Measurements from ENCODE around the gene NEB.
"Not testable (repeated sequence)": the region's sequence is repeated elsewhere in the genome, so short reads cannot be mapped to it uniquely, and the experiment has no call there.

Gene NEB

GRCh38 chr2:151614606-151615306 lies 119.5 kb downstream of the NEB start:
- no peak for DNase-seq (ENCODE audit: low read depth, low spot score)

DNA sequence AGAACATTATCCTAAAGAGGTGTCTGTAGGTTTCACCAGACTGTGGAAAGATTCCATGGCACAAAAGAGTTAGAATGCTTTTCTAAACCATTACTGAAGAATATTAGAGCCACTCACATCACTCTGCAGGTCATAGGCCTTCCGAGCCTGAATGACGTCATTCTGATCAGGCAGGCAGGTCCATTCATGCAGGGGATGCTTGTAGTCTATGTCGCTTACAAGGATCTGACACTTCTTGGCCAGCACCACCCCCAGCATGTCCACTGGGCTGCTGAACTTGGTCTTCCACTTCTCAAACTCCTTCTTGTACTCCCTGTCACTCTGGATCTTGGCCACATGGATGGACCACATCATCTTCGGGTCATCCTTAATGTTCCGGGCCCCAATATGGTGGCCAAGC lies 120.1 kb downstream of the NEB start:
- DNase-seq (ENCODE audit: low read depth, low spot score) = no peak

GRCh38 chr2:151611351-151611750 lies 122.9 kb downstream of the NEB start:
- DNase-seq (ENCODE audit: low read depth, low spot score) = no peak

DNA sequence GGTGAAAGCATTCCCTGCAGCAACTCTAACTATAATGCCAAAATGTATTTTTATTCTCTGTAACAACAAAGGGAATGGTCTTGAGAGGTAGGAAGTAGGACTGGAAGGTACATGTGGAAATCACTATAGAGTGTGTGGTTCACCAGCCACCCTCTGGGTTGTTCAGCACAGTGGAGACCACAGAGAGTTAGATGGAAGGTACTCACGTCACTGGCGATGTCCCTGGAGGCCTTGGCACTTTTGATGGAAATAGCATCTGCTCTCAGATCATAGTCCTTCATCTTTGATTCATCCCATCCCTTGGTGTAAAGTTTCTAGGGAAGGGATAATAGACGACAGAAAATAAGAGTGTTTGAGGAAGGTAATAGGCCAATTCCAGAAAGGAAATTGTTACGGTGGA lies 124.0 kb downstream of the NEB start:
- DNase-seq (ENCODE audit: low read depth, low spot score) = no peak

- DNase-seq (ENCODE audit: low read depth, low spot score) = no peak
These were observed 124.6 kb downstream of the NEB start for GRCh38 chr2:151609705-151610104.

GRCh38 chr2:151607459-151608424 lies 126.5 kb downstream of the NEB start:
- DNase-seq (ENCODE audit: low read depth, low spot score) = not testable (repeated sequence)

DNA sequence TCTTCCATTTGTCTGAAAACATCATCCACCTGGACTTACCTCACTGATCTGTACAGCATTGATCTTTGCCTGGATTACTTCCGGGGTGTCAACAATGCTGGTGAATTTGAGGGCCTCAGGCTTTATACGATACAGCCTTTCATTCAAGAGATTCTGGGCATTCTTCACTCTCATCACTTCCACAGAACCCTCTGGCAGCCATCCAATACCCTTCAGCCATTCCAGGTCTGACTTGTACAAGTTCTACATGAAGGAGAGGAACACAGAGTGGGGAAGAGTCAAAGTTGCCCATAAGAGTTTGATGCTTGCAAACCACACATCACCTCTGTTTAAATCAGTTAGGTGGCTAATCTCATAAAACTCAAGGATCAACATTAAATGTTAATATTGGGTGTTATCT lies 130.7 kb downstream of the NEB start:
- DNase-seq (ENCODE audit: low read depth, low spot score) = not testable (repeated sequence)

DNA sequence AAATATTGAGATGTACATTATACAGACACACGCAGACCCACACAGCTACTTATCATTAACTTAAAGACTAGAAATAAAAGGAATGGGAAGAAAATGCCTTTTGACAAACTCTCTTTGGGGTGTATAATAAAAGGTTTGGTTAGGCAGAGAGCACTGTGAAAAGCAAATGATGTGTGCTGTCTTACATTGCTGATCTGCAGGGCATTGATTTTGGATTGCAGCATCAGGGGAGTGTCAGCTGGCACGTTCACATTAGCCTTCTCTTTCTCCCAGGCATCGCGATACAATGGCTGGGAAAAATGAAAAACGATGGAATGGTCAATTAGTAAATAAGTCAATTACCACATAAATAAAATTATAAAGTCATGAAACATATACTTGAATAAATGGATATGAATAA lies 131.9 kb downstream of the NEB start:
- not testable (repeated sequence) for DNase-seq (ENCODE audit: low read depth, low spot score)

- not testable (repeated sequence) for DNase-seq (ENCODE audit: low read depth, low spot score)
These were observed 132.5 kb downstream of the NEB start for GRCh38 chr2:151601803-151602202.

GRCh38 chr2:151596903-151597608 lies 137.2 kb downstream of the NEB start:
- DNase-seq (ENCODE audit: low read depth, low spot score) = not testable (repeated sequence)

GRCh38 chr2:151591908-151592255 lies 142.4 kb downstream of the NEB start:
- DNase-seq (ENCODE audit: low read depth, low spot score) = not testable (repeated sequence)

DNA sequence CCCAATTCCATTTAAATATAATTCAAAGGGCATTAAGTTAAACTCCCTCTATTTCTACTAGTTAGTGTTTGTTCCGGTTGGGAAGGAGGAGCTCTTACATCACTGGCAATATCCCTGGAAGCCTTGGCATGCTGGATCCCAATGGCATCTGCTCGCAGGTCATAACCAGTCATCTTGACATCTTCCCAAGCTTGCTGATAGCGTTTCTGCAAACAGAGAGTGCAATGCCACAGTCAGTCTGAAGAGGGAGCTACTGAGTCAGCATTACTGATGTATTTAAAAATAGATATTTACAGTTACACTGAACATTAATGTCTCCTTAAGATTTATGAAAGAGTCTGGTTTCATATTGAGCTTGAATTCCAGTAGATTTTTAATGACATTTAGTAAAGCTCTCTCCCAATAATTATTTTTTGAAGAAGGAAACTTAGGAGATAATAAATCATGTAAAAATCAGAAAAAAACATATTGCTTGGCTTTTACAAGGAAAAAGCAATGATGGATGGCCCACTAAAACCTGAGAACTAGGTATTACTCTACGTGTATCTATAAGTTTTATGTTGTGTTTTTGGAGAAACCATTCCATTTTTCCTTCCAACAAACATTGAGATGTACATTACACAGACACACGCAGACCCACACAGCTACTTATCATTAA lies 142.9 kb downstream of the NEB start:
- not testable (repeated sequence) for DNase-seq (ENCODE audit: low read depth, low spot score)

DNA sequence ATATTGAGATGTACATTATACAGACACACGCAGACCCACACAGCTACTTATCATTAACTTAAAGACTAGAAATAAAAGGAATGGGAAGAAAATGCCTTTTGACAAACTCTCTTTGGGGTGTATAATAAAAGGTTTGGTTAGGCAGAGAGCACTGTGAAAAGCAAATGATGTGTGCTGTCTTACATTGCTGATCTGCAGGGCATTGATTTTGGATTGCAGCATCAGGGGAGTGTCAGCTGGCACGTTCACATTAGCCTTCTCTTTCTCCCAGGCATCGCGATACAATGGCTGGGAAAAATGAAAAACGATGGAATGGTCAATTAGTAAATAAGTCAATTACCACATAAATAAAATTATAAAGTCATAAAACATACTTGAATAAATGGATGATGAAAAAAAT lies 153.0 kb downstream of the NEB start:
- not testable (repeated sequence) for DNase-seq (ENCODE audit: low read depth, low spot score)

GRCh38 chr2:151580697-151581096 lies 153.6 kb downstream of the NEB start:
- not testable (repeated sequence) for DNase-seq (ENCODE audit: low read depth, low spot score)

DNA sequence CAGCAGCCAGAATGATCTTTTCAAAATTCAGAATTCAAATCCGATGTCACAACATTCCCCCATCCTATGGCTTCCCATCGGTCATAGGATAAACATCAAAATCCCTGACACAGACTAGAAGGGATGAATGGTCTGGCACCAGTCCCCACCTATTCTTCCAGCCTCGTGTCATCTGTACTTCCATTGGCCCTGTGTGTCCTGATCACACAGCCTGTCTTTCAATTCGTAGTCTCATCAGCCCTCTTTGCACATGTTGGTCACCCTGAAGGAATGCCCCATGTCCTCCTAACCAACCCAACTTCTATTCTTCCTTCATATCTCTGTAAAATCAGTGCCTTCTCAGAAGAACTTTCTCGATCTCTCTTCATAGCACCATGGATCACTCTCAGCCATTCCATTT lies 157.2 kb downstream of the NEB start:
- DNase-seq (ENCODE audit: low read depth, low spot score) = no peak

DNA sequence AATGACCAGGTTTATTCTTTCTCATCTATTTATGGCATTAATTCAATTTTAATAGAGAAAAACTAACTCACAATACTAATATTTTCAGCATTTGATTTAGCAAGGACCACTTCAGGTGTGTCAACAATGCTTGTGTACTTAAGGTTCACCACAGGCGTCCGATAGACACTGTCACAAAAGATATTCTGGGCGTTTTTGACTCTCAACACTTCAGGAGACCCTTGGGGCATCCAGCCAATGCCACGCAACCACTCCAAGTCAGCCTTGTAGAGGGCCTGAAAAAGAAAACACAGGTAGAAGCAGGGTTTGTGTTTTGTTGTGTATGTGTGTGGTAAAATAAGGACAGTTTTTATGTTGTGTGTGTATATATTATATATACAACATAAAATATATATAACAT lies 158.2 kb downstream of the NEB start:
- no peak for DNase-seq (ENCODE audit: low read depth, low spot score)

- DNase-seq (ENCODE audit: low read depth, low spot score) = no peak
These were observed 158.9 kb downstream of the NEB start for GRCh38 chr2:151575338-151575737.

DNA sequence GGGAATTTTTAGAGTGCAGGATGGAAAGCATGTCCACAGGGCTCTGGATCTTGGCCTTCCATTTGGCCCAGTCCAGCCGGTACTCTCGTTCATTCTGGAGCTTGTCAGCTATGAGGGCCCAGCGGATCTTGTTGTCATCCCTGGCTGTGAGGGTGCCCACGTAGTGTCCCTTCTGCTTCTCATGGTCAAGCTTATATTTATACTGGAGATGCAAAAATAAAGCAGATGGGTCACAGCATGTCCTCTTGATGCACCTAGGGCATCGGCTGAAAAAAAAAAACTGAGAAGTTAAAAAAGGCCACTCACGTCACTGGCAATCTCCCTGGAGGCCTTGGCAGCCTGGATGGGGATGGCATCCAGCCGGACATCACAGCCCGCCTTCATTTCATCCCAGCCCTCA lies 164.1 kb downstream of the NEB start:
- DNase-seq (ENCODE audit: low read depth, low spot score) = no peak

- no peak for DNase-seq (ENCODE audit: low read depth, low spot score)
These were observed 165.1 kb downstream of the NEB start for GRCh38 chr2:151569167-151569566.

DNA sequence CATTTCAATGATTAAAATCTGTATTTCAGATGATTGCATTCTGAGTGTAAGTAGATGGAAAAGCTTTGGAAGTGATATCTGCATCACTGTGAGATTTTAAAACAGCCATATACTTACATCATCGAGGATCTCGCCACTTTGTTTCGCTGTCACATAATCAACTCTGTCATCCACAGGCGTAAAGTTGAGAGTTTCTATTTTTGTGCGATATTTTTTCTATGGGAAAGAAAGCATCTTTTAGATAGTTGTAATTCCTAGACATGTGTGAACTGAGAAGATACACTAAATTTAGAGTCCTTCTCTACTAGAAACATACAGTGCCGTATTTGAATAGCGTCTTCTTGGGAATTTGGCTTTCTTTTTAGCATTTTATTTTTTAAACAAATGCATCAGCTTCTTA lies 165.8 kb downstream of the NEB start:
- DNase-seq (ENCODE audit: low read depth, low spot score) = no peak

DNA sequence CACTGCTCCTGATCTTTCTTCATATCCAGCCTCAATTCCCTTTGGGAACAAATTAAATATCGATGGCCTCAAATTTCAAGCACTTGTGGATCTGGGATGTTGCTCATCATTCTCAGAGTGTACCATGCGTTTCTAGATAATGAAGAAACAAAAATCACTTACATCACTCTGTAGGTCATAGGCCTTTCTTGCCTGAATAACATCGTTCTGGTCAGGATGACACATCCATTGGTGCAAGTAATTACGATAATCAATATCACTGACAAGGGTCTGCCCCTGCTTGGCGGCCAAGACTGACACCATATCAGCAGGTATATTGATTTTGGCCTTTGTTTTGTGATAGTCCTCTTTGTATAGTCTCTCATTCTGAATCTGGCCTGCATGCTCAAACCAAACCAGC lies 167.3 kb downstream of the NEB start:
- no peak for DNase-seq (ENCODE audit: low read depth, low spot score)

- DNase-seq (ENCODE audit: low read depth, low spot score) = no peak
These were observed 171.9 kb downstream of the NEB start for GRCh38 chr2:151562398-151562797.

All from activated naive CD8-positive, alpha-beta T cell treated with anti-CD3 and anti-CD28 coated beads, Interleukin-2, amount 50 U/mL, for 16 hours (primary cell).